Upper lobe of left lung (tissue), 4 donors: ENCODE data around the gene KDM1A.
"Not testable (repeated sequence)": the region's sequence is repeated elsewhere in the genome, so short reads cannot be mapped to it uniquely, and the experiment has no call there.

Source experiments
- CTCF ChIP-seq, 6 experiments: fragments of 450-650 bp in 4 of 6; fragments of 200-600 bp in 2 of 6; sonication (generic) in 2 of 6; IDR thresholded peaks; one replicate each; pipeline ENCODE4 v1.5.1; 2016 to 2019; ENCODE audit warnings: antibody characterized with exemption in 6 of 6
- POLR2AphosphoS5 ChIP-seq, 2 donors: sonication (generic); formaldehyde crosslinking; IDR thresholded peaks; one replicate each; pipeline ENCODE4 v1.5.1; 2017; ENCODE audit warnings: antibody characterized with exemption in 2 of 2

GRCh38 chr1:23002218-23002617 is 17.1 kb upstream of the KDM1A start:
- TF ChIP-seq CTCF, POLR2AphosphoS5 (IDR thresholded peaks at IDR 0.05): not testable (repeated sequence)
